ENCODE results near the gene TMEM115.

- TF ChIP-seq CTCF (conservative IDR thresholded peaks at IDR 0.05; ENCODE audit: low read depth, low read length) (no peak), EZH2phosphoT487 (IDR thresholded peaks at IDR 0.05; ENCODE audit: borderline replicate concordance, low read length) (no peak)
These were observed 2.8 kb downstream of the TMEM115 start for GRCh38 chr3:50356553-50356952.

All from PC-3 (cell line).